HEK293 (cell line): ENCODE results near the gene ZNF296.

Experiments used
- CTCF ChIA-PET: fragments of 350-600 bp; formaldehyde crosslinking; extraction: SDS; loops from one replicate; lab custom pipeline; 2021; ENCODE audit warnings: antibody characterized with exemption; lab: Yijun Ruan, JAX
- POLR2A ChIA-PET: fragments of 300-600 bp; formaldehyde crosslinking; extraction: SDS; loops from one replicate; lab custom pipeline; 2020; ENCODE audit warnings: antibody characterized with exemption, inconsistent platforms; lab: Yijun Ruan, JAX
- H3K27ac ChIP-seq: fragments of 200-500 bp; sonication (Bioruptor generic); 2 replicates; pipeline ENCODE4 v1.5.1; 2014; ENCODE audit warnings: low read depth, low read length, control low read depth, inconsistent platforms; ENCODE audit errors: extremely low read depth
- H3K36me3 ChIP-seq, 2 experiments: fragments of 200-500 bp in 1 of 2; sonication (Bioruptor generic) in 1 of 2; 1 replicate in 1 of 2; 2 replicates in 1 of 2; pipeline ENCODE4 v1.5.1; 2014 to 2017; ENCODE audit warnings: inconsistent platforms in 2 of 2, low read length in 2 of 2; ENCODE audit not compliant: control insufficient read depth in 2 of 2, insufficient read depth in 1 of 2
- H3K4me1 ChIP-seq: fragments of 200-500 bp; sonication (Bioruptor generic); 2 replicates; pipeline ENCODE4 v1.5.1; 2014; ENCODE audit warnings: mild to moderate bottlenecking, low read length, inconsistent platforms; ENCODE audit not compliant: control insufficient read depth, insufficient read depth
- H3K4me3 ChIP-seq: 2 replicates; pipeline ENCODE4 v1.5.1; 2011; ENCODE audit warnings: low read depth, mild to moderate bottlenecking, control low read depth, low read length, moderate library complexity
- H3K9me3 ChIP-seq: fragments of 200-500 bp; sonication (Bioruptor generic); 2 replicates; pipeline ENCODE4 v1.5.1; 2014; ENCODE audit warnings: low read depth, low read length, inconsistent platforms; ENCODE audit not compliant: control insufficient read depth, insufficient read depth
- BCL11B ChIP-seq: fragments of 450-650 bp; formaldehyde crosslinking; IDR thresholded peaks from 2 replicates; pipeline ENCODE4 v1.5.1; 2016; ENCODE audit warnings: low read depth, missing biosample characterization, missing genetic modification characterization
- GLIS1 ChIP-seq: fragments of 450-650 bp; formaldehyde crosslinking; IDR thresholded peaks from 2 replicates; pipeline ENCODE4 v1.5.1; 2016; ENCODE audit warnings: missing biosample characterization, missing genetic modification characterization
- MZF1 ChIP-seq: fragments of 450-650 bp; formaldehyde crosslinking; IDR thresholded peaks from 2 replicates; pipeline ENCODE4 v1.5.1; 2017; ENCODE audit warnings: missing biosample characterization, missing genetic modification characterization, borderline replicate concordance
- WT1 ChIP-seq: fragments of 450-650 bp; formaldehyde crosslinking; IDR thresholded peaks from 2 replicates; pipeline ENCODE4 v1.5.1; 2016; ENCODE audit warnings: missing biosample characterization, missing genetic modification characterization
- ZIC2 ChIP-seq: fragments of 450-650 bp; formaldehyde crosslinking; IDR thresholded peaks from 2 replicates; pipeline ENCODE4 v1.5.1; 2016; ENCODE audit warnings: missing biosample characterization, missing genetic modification characterization
- ZNF544 ChIP-seq: fragments of 450-650 bp; formaldehyde crosslinking; IDR thresholded peaks from 2 replicates; pipeline ENCODE4 v1.5.0; 2017; ENCODE audit warnings: missing biosample characterization, missing genetic modification characterization
- ZNF600 ChIP-seq: fragments of 450-650 bp; formaldehyde crosslinking; IDR thresholded peaks from 2 replicates; pipeline ENCODE4 v1.5.1; 2016; ENCODE audit warnings: missing biosample characterization, missing genetic modification characterization
- ZNF843 ChIP-seq: fragments of 450-650 bp; formaldehyde crosslinking; IDR thresholded peaks from 2 replicates; pipeline ENCODE4 v1.5.1; 2016; ENCODE audit warnings: missing biosample characterization, missing genetic modification characterization
- TF ChIP-seq, protein P1 (sequence below): fragments of 450-650 bp; formaldehyde crosslinking; optimal IDR thresholded peaks from 2 replicates; pipeline ENCODE3; 2016; ENCODE audit warnings: missing biosample characterization, mild to moderate bottlenecking, missing genetic modification characterization

The ZNF296 gene

DNA sequence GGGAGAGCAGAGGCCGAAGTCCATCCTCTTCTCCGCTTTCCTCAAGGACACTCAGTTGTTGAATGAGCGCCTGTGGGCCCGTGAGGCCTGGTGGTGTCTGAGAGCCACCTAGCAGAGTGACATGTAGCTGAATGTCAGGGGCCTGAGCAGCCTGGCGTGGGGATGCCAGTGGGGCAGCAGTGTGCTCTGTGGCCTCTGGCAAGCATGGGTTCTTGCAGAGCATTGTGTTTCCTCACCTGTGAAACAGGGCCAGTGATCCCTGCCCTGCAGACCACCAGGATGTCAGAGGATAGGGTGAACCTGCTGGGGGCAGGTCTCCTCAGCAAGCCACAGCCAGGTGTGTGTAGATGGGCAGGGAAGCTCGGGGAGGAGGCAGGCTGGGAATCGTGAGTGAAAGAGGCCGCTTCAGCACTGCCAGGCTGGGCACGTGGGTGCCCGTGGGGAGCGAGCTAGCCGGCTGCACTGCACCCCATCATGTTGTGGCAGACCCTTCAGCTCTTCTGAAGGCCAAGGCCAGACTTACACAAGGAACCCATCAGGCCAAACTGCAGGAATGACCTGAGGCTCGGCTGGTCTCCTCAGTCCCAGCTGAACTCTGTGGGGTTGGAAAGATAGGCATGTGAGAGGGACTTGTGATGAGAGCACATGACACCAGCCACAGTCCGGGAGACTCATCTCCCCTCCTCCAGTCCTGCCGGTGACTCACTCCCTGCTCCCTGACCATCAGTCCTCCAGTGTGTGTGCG, 21.7 kb upstream of the ZNF296 start (continued):
- TF ChIP-seq WT1 (tag by site-specific recombination) = no peak

- Histone ChIP-seq H3K4me3 (no peak overlapping the region), H3K27ac (no peak overlapping the region)
Observed at GRCh38 chr19:45097450-45097775, 21.1 kb upstream of the ZNF296 start.

GRCh38 chr19:45096700-45097099, 20.4 kb upstream of the ZNF296 start:
- ChIA-PET CTCF (interaction anchor here (2.7 kb wide), 1 partner anchor 29 kb away, joined by 24 read pairs; no protein-coding TSS in a partner anchor), POLR2A (no interaction called here)
- Histone ChIP-seq H3K4me1 (peaks cover 27% of the 10 kb centered on the region), H3K4me3 (no peak overlapping the region), H3K36me3 (peaks cover 7 to 36% of the 10 kb centered on the region in 2 experiments; a peak in 2 of 3 replicates), H3K27ac (no peak overlapping the region), H3K9me3 (no peaks in the 10 kb centered on the region)
- TF ChIP-seq BCL11B (tag by site-specific recombination) = 0 out of 2 replicates have a peak, but pooled peaks have one; percentile 20
- TF ChIP-seq ZNF544 (tag by site-specific recombination) = no peak
- TF ChIP-seq ZNF600 (tag by site-specific recombination) = peak; percentile 62

More at GRCh38 chr19:45097450-45097775, 21.1 kb upstream of the ZNF296 start:
- Histone ChIP-seq H3K36me3 (peaks cover 7 to 36% of the 10 kb centered on the region in 2 experiments; a peak in 2 of 3 replicates), H3K9me3 (no peaks in the 10 kb centered on the region), H3K4me1 (peaks cover 28% of the 10 kb centered on the region)
- POLR2A ChIA-PET = interaction anchor here (1.7 kb wide), 1 partner anchor 34 kb away, joined by 4 read pairs; no protein-coding TSS in a partner anchor
- CTCF ChIA-PET = interaction anchor here (0.5 to 2.7 kb wide), 4 partner anchors 28 to 69 kb away, joined by 3 to 24 read pairs (median 3); no protein-coding TSS in a partner anchor
- TF ChIP-seq GLIS1 (peak; percentile 84), ZIC2 (tag by site-specific recombination) (peak; percentile 26; the same call in 1 of the 2 replicates), ZNF843 (no peak)

- H3K4me3 ChIP-seq = no peak overlapping the region
Observed at GRCh38 chr19:45095496-45096413, 19.5 kb upstream of the ZNF296 start.

GRCh38 chr19:45094707-45095106, 18.4 kb upstream of the ZNF296 start:
- CTCF ChIA-PET = interaction anchor here (0.6 to 4.1 kb wide), 5 partner anchors 30 to 162 kb away, joined by 3 to 30 read pairs (median 3); no protein-coding TSS in a partner anchor
- Histone ChIP-seq H3K4me1 (peaks cover 38% of the 10 kb centered on the region), H3K4me3 (no peak overlapping the region), H3K27ac (no peak overlapping the region), H3K36me3 (peaks cover 13 to 32% of the 10 kb centered on the region in 2 experiments; a peak in 2 of 3 replicates), H3K9me3 (no peaks in the 10 kb centered on the region)
- POLR2A ChIA-PET = no interaction called here
- peak; percentile 91 for TF ChIP-seq ZNF600 (tag by site-specific recombination)
- no peak for TF ChIP-seq MZF1

More at GRCh38 chr19:45095496-45096413, 19.5 kb upstream of the ZNF296 start:
- POLR2A ChIA-PET = no interaction called here
- no peak overlapping the region for H3K27ac ChIP-seq
- CTCF ChIA-PET = interaction anchor here (0.6 to 4.1 kb wide), 2 partner anchors 29 to 161 kb away, joined by 3 to 30 read pairs; no protein-coding TSS in a partner anchor
- no peaks in the 10 kb centered on the region for H3K9me3 ChIP-seq
- TF ChIP-seq, protein P1, sequence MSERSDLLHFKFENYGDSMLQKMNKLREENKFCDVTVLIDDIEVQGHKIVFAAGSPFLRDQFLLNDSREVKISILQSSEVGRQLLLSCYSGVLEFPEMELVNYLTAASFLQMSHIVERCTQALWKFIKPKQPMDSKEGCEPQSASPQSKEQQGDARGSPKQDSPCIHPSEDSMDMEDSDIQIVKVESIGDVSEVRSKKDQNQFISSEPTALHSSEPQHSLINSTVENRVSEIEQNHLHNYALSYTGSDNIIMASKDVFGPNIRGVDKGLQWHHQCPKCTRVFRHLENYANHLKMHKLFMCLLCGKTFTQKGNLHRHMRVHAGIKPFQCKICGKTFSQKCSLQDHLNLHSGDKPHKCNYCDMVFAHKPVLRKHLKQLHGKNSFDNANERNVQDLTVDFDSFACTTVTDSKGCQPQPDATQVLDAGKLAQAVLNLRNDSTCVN = no peak
- peak; percentile 53; the same call in 1 of the 2 replicates for TF ChIP-seq BCL11B (tag by site-specific recombination)
- TF ChIP-seq, all 188 proteins: peak for 1
- Histone ChIP-seq H3K36me3 (peaks cover 7 to 32% of the 10 kb centered on the region in 2 experiments; a peak in 2 of 3 replicates), H3K4me1 (peaks cover 28% of the 10 kb centered on the region)
